SK-N-SH (cell line): ENCODE data around the gene MYLK4. TPM values are rescaled to one million over a fixed set of nuclear protein-coding genes. Genes with fewer than 3 reads are reported as not detected.
A peak's percentile ranks its signal among the peaks of the same experiment; 100 is the strongest.

Source experiments
- CTCF ChIA-PET: fragments of 300-600, 350-600 bp; formaldehyde crosslinking; extraction: SDS; loops from one replicate; lab custom pipeline; 2021; lab: Yijun Ruan, JAX
- POLR2A ChIA-PET: fragments of 350-600 bp; sonication (Branson Sonifier 250); formaldehyde crosslinking; extraction: SDS; loops from one replicate; lab custom pipeline; 2020; ENCODE audit warnings: antibody characterized with exemption, inconsistent platforms; lab: Yijun Ruan, JAX
- DNase-seq: peaks from one replicate; pipeline ENCODE4 v3.0.0; 2012
- H2AFZ ChIP-seq: fragments of 200-600 bp; sonication (generic); 2 replicates; pipeline ENCODE4 v1.8.1; 2016; ENCODE audit warnings: antibody characterized with exemption, mild to moderate bottlenecking, low read depth
- H3F3A ChIP-seq: fragments of 200-600 bp; sonication (generic); replicated peaks from 2 replicates; pipeline ENCODE3; 2016; ENCODE audit warnings: antibody characterized with exemption, mild to moderate bottlenecking; ENCODE audit not compliant: insufficient read depth
- H3K27ac ChIP-seq, 2 experiments: fragments of 200-500 bp in 1 of 2; fragments of 200-600 bp in 1 of 2; sonication (Bioruptor generic) in 1 of 2; sonication (generic), shearing (Covaris generic) in 1 of 2; 2 replicates each; pipeline versions ENCODE4 v1.5.1 to v1.6.1; 2014 to 2016; ENCODE audit warnings: low read depth in 2 of 2, inconsistent platforms in 1 of 2, low read length in 1 of 2, mild to moderate bottlenecking in 1 of 2, mixed read lengths in 1 of 2
- H3K27me3 ChIP-seq: fragments of 200-600 bp; sonication (generic), shearing (Covaris generic); 2 replicates; pipeline ENCODE4 v1.6.1; 2016; ENCODE audit warnings: mixed run types; ENCODE audit not compliant: insufficient read depth
- H3K36me3 ChIP-seq, 2 experiments: fragments of 200-500 bp in 1 of 2; fragments of 200-600 bp in 1 of 2; sonication (Bioruptor generic) in 1 of 2; sonication (generic) in 1 of 2; replicated peaks in 1 of 2; 2 replicates each; pipeline versions ENCODE3 to v1.5.1; 2014 to 2016; ENCODE audit warnings: low read length in 1 of 2, mild to moderate bottlenecking in 1 of 2; ENCODE audit not compliant: insufficient read depth in 2 of 2, control insufficient read depth in 1 of 2
- H3K4me1 ChIP-seq, 2 experiments: fragments of 200-500 bp in 1 of 2; fragments of 200-600 bp in 1 of 2; sonication (Bioruptor generic) in 1 of 2; sonication (generic), shearing (Covaris generic) in 1 of 2; 2 replicates each; pipeline versions ENCODE4 v1.5.1 to v1.6.1; 2014 to 2016; ENCODE audit warnings: low read depth in 1 of 2, low read length in 1 of 2, mixed run types in 1 of 2; ENCODE audit not compliant: insufficient read depth in 2 of 2, control insufficient read depth in 1 of 2
- H3K4me2 ChIP-seq: fragments of 200-600 bp; sonication (generic), shearing (Covaris generic); 2 replicates; pipeline ENCODE4 v1.6.1; 2017; ENCODE audit warnings: mixed run types
- H3K4me3 ChIP-seq, 2 experiments: fragments of 200-500 bp in 1 of 2; fragments of 200-600 bp in 1 of 2; sonication (Bioruptor generic) in 1 of 2; sonication (generic), shearing (Covaris generic) in 1 of 2; 2 replicates each; pipeline versions ENCODE4 v1.5.1 to v1.8.1; 2014 to 2016; ENCODE audit warnings: low read depth in 2 of 2, inconsistent platforms in 1 of 2, low read length in 1 of 2, mild to moderate bottlenecking in 1 of 2, mixed read lengths in 1 of 2, moderate library complexity in 1 of 2
- H3K79me2 ChIP-seq: fragments of 200-600 bp; sonication (generic); 2 replicates; pipeline ENCODE4 v1.8.1; 2017; ENCODE audit warnings: mild to moderate bottlenecking; ENCODE audit not compliant: insufficient read depth
- H3K9ac ChIP-seq: fragments of 200-600 bp; sonication (generic); 2 replicates; pipeline ENCODE4 v1.6.1; 2017; ENCODE audit warnings: mixed run types
- H3K9me2 ChIP-seq: fragments of 200-600 bp; sonication (generic); 2 replicates; pipeline ENCODE4 v1.6.1; 2017; ENCODE audit warnings: mixed run types
- H3K9me3 ChIP-seq: fragments of 200-600 bp; sonication (generic); 2 replicates; pipeline ENCODE4 v1.6.1; 2017; ENCODE audit warnings: mixed run types, mild to moderate bottlenecking, moderate library complexity
- H4K20me1 ChIP-seq: fragments of 200-600 bp; sonication (generic); 2 replicates; pipeline ENCODE4 v1.6.1; 2017; ENCODE audit warnings: mild to moderate bottlenecking, mixed run types; ENCODE audit not compliant: insufficient read depth
- CHD2 ChIP-seq: fragments of 150-350 bp; IDR thresholded peaks from 2 replicates; pipeline ENCODE4 v1.6.1; 2018; ENCODE audit warnings: low read length; ENCODE audit not compliant: partially characterized antibody
- CTCF ChIP-seq: fragments of 200-600 bp; sonication (generic); IDR thresholded peaks from 2 replicates; pipeline ENCODE4 v1.6.1; 2017; ENCODE audit warnings: antibody characterized with exemption, mild to moderate bottlenecking, moderate library complexity
- GABPA ChIP-seq: IDR thresholded peaks from 2 replicates; pipeline ENCODE4 v1.4.0; 2012; ENCODE audit warnings: low read depth, mild to moderate bottlenecking
- JUND ChIP-seq: IDR thresholded peaks from 2 replicates; pipeline ENCODE4 v1.4.0; 2012
- MEF2A ChIP-seq: IDR thresholded peaks from 2 replicates; pipeline ENCODE4 v1.4.0; 2012; ENCODE audit warnings: low read depth, borderline replicate concordance
- NFIC ChIP-seq: IDR thresholded peaks from 2 replicates; pipeline ENCODE4 v1.4.0; 2012; ENCODE audit warnings: borderline replicate concordance
- REST ChIP-seq: IDR thresholded peaks from 2 replicates; pipeline ENCODE4 v1.6.1; 2012; ENCODE audit warnings: mild to moderate bottlenecking, low read depth, low read length, moderate library complexity
- RXRA ChIP-seq: IDR thresholded peaks from 2 replicates; pipeline ENCODE4 v1.4.0; 2012; ENCODE audit warnings: low read depth, mild to moderate bottlenecking, borderline replicate concordance
- TCF12 ChIP-seq: IDR thresholded peaks from 2 replicates; pipeline ENCODE4 v1.4.0; 2012
- YY1 ChIP-seq: IDR thresholded peaks from 2 replicates; pipeline ENCODE4 v1.4.0; 2012; ENCODE audit warnings: low read depth, mild to moderate bottlenecking
- ZBTB33 ChIP-seq: IDR thresholded peaks from 2 replicates; pipeline ENCODE4 v1.4.0; 2012; ENCODE audit warnings: low read depth, borderline replicate concordance
- WGBS: methylation state at CpG from one replicate; pipeline ENCODE4 v1.1.6; 2017; ENCODE audit warnings: low lambda C conversion rate; 5-methylcytosine and 5-hydroxymethylcytosine counted together
- polyA plus RNA-seq, 3 experiments: library from polyadenylated mRNA; depleted of rRNA; stranded (reverse); fragments of >200 nt; gene quantifications; 2 replicates each; pipeline ENCODE4 v1.2.3, GENCODE V29; 2012
- TF ChIP-seq, protein P1 (sequence below): IDR thresholded peaks from 2 replicates; pipeline ENCODE4; 2012

The MYLK4 gene
- polyA plus RNA-seq, 1 of the 3 experiments (the other 2 are of a cell fraction) = 0.16 TPM

DNA sequence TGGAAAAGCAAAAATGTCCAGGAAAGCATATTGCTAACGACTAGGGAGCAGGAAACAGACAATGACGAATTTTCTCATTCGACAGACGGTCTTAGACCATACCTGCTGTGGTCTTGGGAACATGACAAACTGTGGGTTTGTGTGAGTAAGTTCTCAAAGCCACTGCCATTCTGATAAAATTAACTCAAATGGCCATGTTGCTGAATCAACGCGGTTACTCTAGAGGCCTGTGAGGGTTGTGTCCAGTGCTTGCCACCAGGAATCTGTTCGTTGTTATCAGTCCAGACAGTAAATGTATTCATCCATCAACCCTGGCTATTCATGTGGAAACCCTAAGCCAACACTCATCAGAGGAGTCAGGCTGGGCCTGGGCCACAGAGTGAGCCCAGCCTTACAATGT is 124.3 kb downstream of the MYLK4 start (continued):
- no peak for TF ChIP-seq REST

- Histone ChIP-seq H4K20me1 (no peaks in the 10 kb centered on the region), H3F3A (no peaks in the 10 kb centered on the region), H3K27me3 (peaks cover 18% of the 10 kb centered on the region; the same call in 1 of the 2 replicates), H3K27ac (no peak overlapping the region), H3K4me1 (peaks cover 0 to 2% of the 10 kb centered on the region in 2 experiments; a peak in 1 of 4 replicates), H3K4me3 (no peak overlapping the region), H3K36me3 (no peaks in the 10 kb centered on the region), H3K9me3 (no peaks in the 10 kb centered on the region), H3K4me2 (no peak overlapping the region), H3K9me2 (no peaks in the 10 kb centered on the region), H2AFZ (0 out of 2 replicates have a peak overlapping the region, but pooled peaks have one; percentile 22), H3K79me2 (no peaks in the 10 kb centered on the region), H3K9ac (no peak overlapping the region)
- CTCF ChIA-PET = interaction anchor here (2.5 kb wide), 1 partner anchor 9 kb away, joined by 12 read pairs; no protein-coding TSS in a partner anchor
- POLR2A ChIA-PET = no interaction called here
- 8% methylated on average over 1 of the region's 1 CpG for WGBS
- TF ChIP-seq GABPA (no peak), MEF2A (no peak), NFIC (no peak), JUND (no peak), CTCF (no peak), ZBTB33 (no peak), RXRA (no peak), TCF12 (no peak), CHD2 (no peak), YY1 (no peak)
- TF ChIP-seq, protein P1, sequence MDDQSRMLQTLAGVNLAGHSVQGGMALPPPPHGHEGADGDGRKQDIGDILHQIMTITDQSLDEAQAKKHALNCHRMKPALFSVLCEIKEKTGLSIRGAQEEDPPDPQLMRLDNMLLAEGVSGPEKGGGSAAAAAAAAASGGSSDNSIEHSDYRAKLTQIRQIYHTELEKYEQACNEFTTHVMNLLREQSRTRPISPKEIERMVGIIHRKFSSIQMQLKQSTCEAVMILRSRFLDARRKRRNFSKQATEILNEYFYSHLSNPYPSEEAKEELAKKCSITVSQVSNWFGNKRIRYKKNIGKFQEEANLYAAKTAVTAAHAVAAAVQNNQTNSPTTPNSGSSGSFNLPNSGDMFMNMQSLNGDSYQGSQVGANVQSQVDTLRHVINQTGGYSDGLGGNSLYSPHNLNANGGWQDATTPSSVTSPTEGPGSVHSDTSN = no peak
- no peak for DNase-seq
These were observed 125.1 kb downstream of the MYLK4 start for GRCh38 chr6:2625581-2625980.
